ENCODE data around the gene ATP10B.

Gene ATP10B

GRCh38 chr5:160649304-160649703, 202.7 kb downstream of the ATP10B start:
- no peak for DNase-seq
- H3K4ac ChIP-seq (ENCODE audit: low read depth in 1 of 2, low read length in 2 of 2), result no peak overlapping the region
- no peaks in the 10 kb centered on the region for H3K27me3 ChIP-seq (ENCODE audit: control insufficient read depth in 1 of 2, insufficient read depth in 1 of 2, low read length in 2 of 2)
- no peak overlapping the region for H3K4me2 ChIP-seq (ENCODE audit: low read length, poor library complexity, severe bottlenecking)
- H3K9me3 ChIP-seq (ENCODE audit: control insufficient read depth, low read length), result no peaks in the 10 kb centered on the region
- H4K91ac ChIP-seq (ENCODE audit: low read length), result no peak overlapping the region
- H2BK15ac ChIP-seq (ENCODE audit: low read depth, poor library complexity, severe bottlenecking), result no peak overlapping the region
- H2AK5ac ChIP-seq (ENCODE audit: low read length, severe bottlenecking), result no peak overlapping the region
- no peak overlapping the region for H2BK5ac ChIP-seq (ENCODE audit: low read depth, low read length, poor library complexity, severe bottlenecking)
- no peak overlapping the region for H2BK120ac ChIP-seq (ENCODE audit: low read depth, low read length)
- H3K79me1 ChIP-seq (replicated peaks; ENCODE audit: low read length, poor library complexity, severe bottlenecking), result no peaks in the 10 kb centered on the region
- no peak overlapping the region for H3K18ac ChIP-seq (ENCODE audit: low read depth in 1 of 2, low read length in 2 of 2)
- H3K36me3 ChIP-seq (ENCODE audit: control insufficient read depth in 1 of 2, insufficient read depth in 2 of 2, low read depth in 1 of 2, low read length in 2 of 2), result no peaks in the 10 kb centered on the region
- no peak overlapping the region for H2BK12ac ChIP-seq (ENCODE audit: low read length in 2 of 2)
- no peaks in the 10 kb centered on the region for H3K4me1 ChIP-seq (ENCODE audit: control insufficient read depth, insufficient read depth, low read depth, low read length)
- H3K23ac ChIP-seq (ENCODE audit: low read length in 2 of 2), result no peak overlapping the region
- H3K9ac ChIP-seq (ENCODE audit: low read length), result no peak overlapping the region
- H3K4me3 ChIP-seq (ENCODE audit: insufficient read depth in 1 of 2, low read depth in 1 of 2, low read length in 2 of 2), result no peak overlapping the region
- H3K27ac ChIP-seq (ENCODE audit: low read length, poor library complexity, severe bottlenecking), result no peak overlapping the region
- no peak overlapping the region for H2AFZ ChIP-seq (ENCODE audit: low read depth, low read length)
- H3K14ac ChIP-seq (ENCODE audit: low read length in 2 of 2), result no peak overlapping the region
- no peak overlapping the region for H4K8ac ChIP-seq (ENCODE audit: low read length)

- Histone ChIP-seq H3K4ac (ENCODE audit: low read depth in 1 of 2, low read length in 2 of 2) (no peak overlapping the region), H2BK12ac (ENCODE audit: low read length in 2 of 2) (no peak overlapping the region), H3K23ac (ENCODE audit: low read length in 2 of 2) (no peak overlapping the region), H2BK15ac (ENCODE audit: low read depth, poor library complexity, severe bottlenecking) (no peak overlapping the region), H3K18ac (ENCODE audit: low read depth in 1 of 2, low read length in 2 of 2) (no peak overlapping the region), H3K36me3 (ENCODE audit: control insufficient read depth in 1 of 2, insufficient read depth in 2 of 2, low read depth in 1 of 2, low read length in 2 of 2) (no peaks in the 10 kb centered on the region), H3K4me3 (ENCODE audit: insufficient read depth in 1 of 2, low read depth in 1 of 2, low read length in 2 of 2) (no peak overlapping the region), H2AFZ (ENCODE audit: low read depth, low read length) (no peak overlapping the region), H2BK5ac (ENCODE audit: low read depth, low read length, poor library complexity, severe bottlenecking) (no peak overlapping the region), H3K4me2 (ENCODE audit: low read length, poor library complexity, severe bottlenecking) (no peak overlapping the region), H3K27ac (ENCODE audit: low read length, poor library complexity, severe bottlenecking) (no peak overlapping the region), H3K4me1 (ENCODE audit: control insufficient read depth, insufficient read depth, low read depth, low read length) (no peaks in the 10 kb centered on the region), H4K8ac (ENCODE audit: low read length) (no peak overlapping the region), H3K14ac (ENCODE audit: low read length in 2 of 2) (no peak overlapping the region), H2AK5ac (ENCODE audit: low read length, severe bottlenecking) (no peak overlapping the region), H3K9ac (ENCODE audit: low read length) (no peak overlapping the region), H3K9me3 (ENCODE audit: control insufficient read depth, low read length) (no peaks in the 10 kb centered on the region), H4K91ac (ENCODE audit: low read length) (no peak overlapping the region), H2BK120ac (ENCODE audit: low read depth, low read length) (no peak overlapping the region), H3K79me1 (replicated peaks; ENCODE audit: low read length, poor library complexity, severe bottlenecking) (no peaks in the 10 kb centered on the region), H3K27me3 (ENCODE audit: control insufficient read depth in 1 of 2, insufficient read depth in 1 of 2, low read length in 2 of 2) (no peaks in the 10 kb centered on the region)
- DNase-seq, result no peak
Observed at GRCh38 chr5:160646033-160646432, 206.0 kb downstream of the ATP10B start.

- Histone ChIP-seq H3K9me3 (ENCODE audit: control insufficient read depth, low read length) (no peaks in the 10 kb centered on the region), H2BK15ac (ENCODE audit: low read depth, poor library complexity, severe bottlenecking) (no peak overlapping the region), H2BK5ac (ENCODE audit: low read depth, low read length, poor library complexity, severe bottlenecking) (no peak overlapping the region), H3K36me3 (ENCODE audit: control insufficient read depth in 1 of 2, insufficient read depth in 2 of 2, low read depth in 1 of 2, low read length in 2 of 2) (no peaks in the 10 kb centered on the region), H3K4ac (ENCODE audit: low read depth in 1 of 2, low read length in 2 of 2) (no peak overlapping the region), H2BK12ac (ENCODE audit: low read length in 2 of 2) (no peak overlapping the region), H4K8ac (ENCODE audit: low read length) (no peak overlapping the region), H3K79me1 (replicated peaks; ENCODE audit: low read length, poor library complexity, severe bottlenecking) (no peaks in the 10 kb centered on the region), H3K23ac (ENCODE audit: low read length in 2 of 2) (no peak overlapping the region), H3K18ac (ENCODE audit: low read depth in 1 of 2, low read length in 2 of 2) (no peak overlapping the region), H4K91ac (ENCODE audit: low read length) (no peak overlapping the region), H3K4me3 (ENCODE audit: insufficient read depth in 1 of 2, low read depth in 1 of 2, low read length in 2 of 2) (no peak overlapping the region), H3K27ac (ENCODE audit: low read length, poor library complexity, severe bottlenecking) (no peak overlapping the region), H2AK5ac (ENCODE audit: low read length, severe bottlenecking) (no peak overlapping the region), H3K14ac (ENCODE audit: low read length in 2 of 2) (no peak overlapping the region), H3K4me2 (ENCODE audit: low read length, poor library complexity, severe bottlenecking) (no peak overlapping the region), H3K9ac (ENCODE audit: low read length) (no peak overlapping the region), H2AFZ (ENCODE audit: low read depth, low read length) (no peak overlapping the region), H2BK120ac (ENCODE audit: low read depth, low read length) (no peak overlapping the region), H3K27me3 (ENCODE audit: control insufficient read depth in 1 of 2, insufficient read depth in 1 of 2, low read length in 2 of 2) (no peaks in the 10 kb centered on the region), H3K4me1 (ENCODE audit: control insufficient read depth, insufficient read depth, low read depth, low read length) (no peaks in the 10 kb centered on the region)
- no peak for DNase-seq
- 41% methylated on average over 4 of the region's 4 CpGs for WGBS
Observed at GRCh38 chr5:160643616-160644240, 208.3 kb downstream of the ATP10B start.

GRCh38 chr5:160641405-160641804, 210.6 kb downstream of the ATP10B start:
- no peak overlapping the region for H3K27ac ChIP-seq (ENCODE audit: low read length, poor library complexity, severe bottlenecking)
- H3K23ac ChIP-seq (ENCODE audit: low read length in 2 of 2), result no peak overlapping the region
- H2BK120ac ChIP-seq (ENCODE audit: low read depth, low read length), result no peak overlapping the region
- no peak overlapping the region for H3K9ac ChIP-seq (ENCODE audit: low read length)
- no peak overlapping the region for H2BK15ac ChIP-seq (ENCODE audit: low read depth, poor library complexity, severe bottlenecking)
- no peak overlapping the region for H3K18ac ChIP-seq (ENCODE audit: low read depth in 1 of 2, low read length in 2 of 2)
- no peaks in the 10 kb centered on the region for H3K27me3 ChIP-seq (ENCODE audit: control insufficient read depth in 1 of 2, insufficient read depth in 1 of 2, low read length in 2 of 2)
- no peak overlapping the region for H2BK5ac ChIP-seq (ENCODE audit: low read depth, low read length, poor library complexity, severe bottlenecking)
- no peaks in the 10 kb centered on the region for H3K79me1 ChIP-seq (replicated peaks; ENCODE audit: low read length, poor library complexity, severe bottlenecking)
- no peak overlapping the region for H2AFZ ChIP-seq (ENCODE audit: low read depth, low read length)
- no peak overlapping the region for H3K4me2 ChIP-seq (ENCODE audit: low read length, poor library complexity, severe bottlenecking)
- no peak overlapping the region for H3K14ac ChIP-seq (ENCODE audit: low read length in 2 of 2)
- no peak for DNase-seq
- no peaks in the 10 kb centered on the region for H3K9me3 ChIP-seq (ENCODE audit: control insufficient read depth, low read length)
- H4K91ac ChIP-seq (ENCODE audit: low read length), result no peak overlapping the region
- no peaks in the 10 kb centered on the region for H3K4me1 ChIP-seq (ENCODE audit: control insufficient read depth, insufficient read depth, low read depth, low read length)
- no peak overlapping the region for H2AK5ac ChIP-seq (ENCODE audit: low read length, severe bottlenecking)
- H3K4ac ChIP-seq (ENCODE audit: low read depth in 1 of 2, low read length in 2 of 2), result no peak overlapping the region
- no peak overlapping the region for H3K4me3 ChIP-seq (ENCODE audit: insufficient read depth in 1 of 2, low read depth in 1 of 2, low read length in 2 of 2)
- H3K36me3 ChIP-seq (ENCODE audit: control insufficient read depth in 1 of 2, insufficient read depth in 2 of 2, low read depth in 1 of 2, low read length in 2 of 2), result no peaks in the 10 kb centered on the region
- no peak overlapping the region for H2BK12ac ChIP-seq (ENCODE audit: low read length in 2 of 2)
- no peak overlapping the region for H4K8ac ChIP-seq (ENCODE audit: low read length)

Data from mesenchymal stem cell (in vitro differentiated cells and primary cell).